HepG2 (cell line): Measurements from ENCODE around the gene RPS6KB1. TPM values are rescaled to one million over a fixed set of nuclear protein-coding genes. Genes with fewer than 3 reads are reported as not detected.
A peak's percentile ranks its signal among the peaks of the same experiment; 100 is the strongest.

Experiments
- BCL6 ChIP-seq: IDR thresholded peaks from 2 replicates; pipeline ENCODE4 v1.6.1; 2016; ENCODE audit warnings: missing genetic modification reagents, missing compliant biosample characterization
- ELF1 ChIP-seq: sonication (generic); formaldehyde crosslinking; IDR thresholded peaks from 2 replicates; pipeline ENCODE4 v1.4.0; 2020; ENCODE audit warnings: missing genetic modification reagents
- ELF3 ChIP-seq: IDR thresholded peaks from 2 replicates; pipeline ENCODE4 v1.6.1; 2016; ENCODE audit warnings: missing genetic modification reagents, missing compliant biosample characterization
- FOXK1 ChIP-seq: sonication (generic); formaldehyde crosslinking; IDR thresholded peaks from 2 replicates; pipeline ENCODE4 v1.4.0; 2020; ENCODE audit warnings: low read depth, missing genetic modification reagents, borderline replicate concordance
- FOXO1 ChIP-seq: sonication (generic); formaldehyde crosslinking; IDR thresholded peaks from 2 replicates; pipeline ENCODE4 v1.4.0; 2020; ENCODE audit warnings: missing genetic modification reagents
- GATAD1 ChIP-seq: IDR thresholded peaks from 2 replicates; pipeline ENCODE4 v1.6.1; 2016; ENCODE audit warnings: missing genetic modification reagents, missing compliant biosample characterization
- KLF6 ChIP-seq: IDR thresholded peaks from 2 replicates; pipeline ENCODE4 v1.8.0; 2016; ENCODE audit warnings: missing biosample characterization, missing genetic modification reagents
- MIER3 ChIP-seq: IDR thresholded peaks from 2 replicates; pipeline ENCODE4 v1.6.1; 2016; ENCODE audit warnings: missing compliant biosample characterization, borderline replicate concordance
- NR2F6 ChIP-seq, 2 experiments: IDR thresholded peaks; 2 replicates each; pipeline ENCODE4 v1.6.1; 2016; ENCODE audit warnings: antibody characterized with exemption in 1 of 2, mild to moderate bottlenecking in 1 of 2
- PPARG ChIP-seq: conservative IDR thresholded peaks from 2 replicates; pipeline ENCODE4 v1.6.1; 2016; ENCODE audit warnings: missing biosample characterization, missing genetic modification reagents
- SPEN ChIP-seq: sonication (generic); formaldehyde crosslinking; IDR thresholded peaks from 2 replicates; pipeline ENCODE4 v1.5.1; 2020; ENCODE audit warnings: low read depth, mild to moderate bottlenecking, missing genetic modification reagents
- ZNF121 ChIP-seq: sonication (generic); formaldehyde crosslinking; IDR thresholded peaks from 2 replicates; pipeline ENCODE4 v1.5.0; 2020; ENCODE audit warnings: mild to moderate bottlenecking, missing genetic modification reagents
- ZNF460 ChIP-seq: sonication (generic); formaldehyde crosslinking; IDR thresholded peaks from 2 replicates; pipeline ENCODE4 v1.5.1; 2020; ENCODE audit warnings: missing genetic modification reagents, mild to moderate bottlenecking, borderline replicate concordance
- ZNF768 ChIP-seq: sonication (generic); formaldehyde crosslinking; IDR thresholded peaks from 2 replicates; pipeline ENCODE4 v1.4.0; 2020; ENCODE audit warnings: missing genetic modification reagents
- ZNF788 ChIP-seq: sonication (generic); formaldehyde crosslinking; IDR thresholded peaks from 2 replicates; pipeline ENCODE4 v1.5.0; 2020; ENCODE audit warnings: mild to moderate bottlenecking, missing genetic modification reagents, borderline replicate concordance
- ZNF792 ChIP-seq: IDR thresholded peaks from 2 replicates; pipeline ENCODE4 v1.6.1; 2016
- polyA plus RNA-seq, 8 experiments: library from polyadenylated mRNA; depleted of rRNA in 3 of 8; stranded (reverse) in 7 of 8; unstranded in 1 of 8; fragments of >200 nt; fragmentation: Illumina TruSeq in 4 of 8; extraction: Trizol in 4 of 8; gene quantifications; 2 replicates each; pipeline versions ENCODE4 v1.2.1 to v1.2.3, GENCODE V29; 2011 to 2016; ENCODE audit warnings: low read depth in 4 of 8, missing spikeins in 1 of 8, mixed read lengths in 1 of 8; ENCODE audit not compliant: insufficient read depth in 1 of 8
- total RNA-seq, 5 experiments: library from RNA; depleted of rRNA; stranded (reverse); fragments of >200 nt; fragmentation: Illumina TruSeq; extraction: Trizol; gene quantifications; 2 replicates each; pipeline ENCODE4 v1.2.3, GENCODE V29; 2016; ENCODE audit warnings: low read depth in 1 of 5
- TF ChIP-seq, protein P1 (sequence below): sonication (generic); formaldehyde crosslinking; IDR thresholded peaks from 2 replicates; pipeline ENCODE4 v1.4.0; 2020; ENCODE audit warnings: missing genetic modification reagents
- TF ChIP-seq, protein P2 (sequence below): sonication (generic); formaldehyde crosslinking; IDR thresholded peaks from 2 replicates; pipeline ENCODE4 v1.5.1; 2020; ENCODE audit warnings: mild to moderate bottlenecking, missing genetic modification reagents, moderate library complexity
- TF ChIP-seq, protein P3 (sequence below): sonication (generic); formaldehyde crosslinking; conservative IDR thresholded peaks from 2 replicates; pipeline ENCODE4 v1.4.0; 2020; ENCODE audit warnings: mild to moderate bottlenecking, missing genetic modification reagents, moderate library complexity

The RPS6KB1 gene
- total and polyA plus RNA-seq, 2 of the 13 experiments (the other 11 are each of a cell fraction or from before 2014, with no cell fraction given), result 16.5 to 42.2 TPM

DNA sequence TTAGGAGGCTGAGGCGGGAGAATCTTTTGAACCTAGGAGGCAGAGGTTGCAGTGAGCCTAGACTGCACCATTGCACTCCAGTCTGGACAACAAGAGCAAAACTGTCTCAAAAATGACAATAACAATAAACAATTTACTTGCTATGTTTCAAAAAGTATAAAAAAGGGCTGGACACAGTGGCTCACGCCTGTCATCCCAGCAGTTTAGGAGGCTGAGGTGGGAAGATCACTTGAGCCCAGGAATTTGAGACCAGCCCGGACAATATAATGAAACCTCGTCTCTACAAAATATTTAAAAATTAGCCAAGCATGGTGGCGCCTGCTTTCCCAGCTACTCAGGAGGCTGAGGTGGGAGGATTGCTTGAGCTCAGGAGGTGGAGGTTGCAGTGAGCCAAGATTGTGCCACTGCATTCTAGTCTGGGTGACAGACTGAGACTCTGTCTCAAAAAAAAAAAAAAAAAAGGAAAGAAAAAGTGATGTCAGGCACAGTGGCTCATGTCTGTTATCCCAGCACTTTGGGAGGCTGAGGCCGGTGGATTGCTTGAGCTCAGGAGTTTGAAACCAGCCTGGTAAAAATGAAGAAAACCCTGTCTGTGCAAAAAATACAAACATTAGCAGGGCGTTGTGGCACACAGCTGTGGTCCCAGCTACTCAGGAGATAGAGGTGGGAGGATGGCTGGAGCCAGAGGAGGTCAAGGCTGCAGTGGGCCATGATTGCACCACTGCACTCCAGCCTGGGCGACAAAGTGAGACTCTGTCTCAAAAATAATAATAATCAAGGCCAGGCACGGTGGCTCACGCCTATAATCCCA, 38.8 kb upstream of the RPS6KB1 start (continued):
- TF ChIP-seq, protein P1, sequence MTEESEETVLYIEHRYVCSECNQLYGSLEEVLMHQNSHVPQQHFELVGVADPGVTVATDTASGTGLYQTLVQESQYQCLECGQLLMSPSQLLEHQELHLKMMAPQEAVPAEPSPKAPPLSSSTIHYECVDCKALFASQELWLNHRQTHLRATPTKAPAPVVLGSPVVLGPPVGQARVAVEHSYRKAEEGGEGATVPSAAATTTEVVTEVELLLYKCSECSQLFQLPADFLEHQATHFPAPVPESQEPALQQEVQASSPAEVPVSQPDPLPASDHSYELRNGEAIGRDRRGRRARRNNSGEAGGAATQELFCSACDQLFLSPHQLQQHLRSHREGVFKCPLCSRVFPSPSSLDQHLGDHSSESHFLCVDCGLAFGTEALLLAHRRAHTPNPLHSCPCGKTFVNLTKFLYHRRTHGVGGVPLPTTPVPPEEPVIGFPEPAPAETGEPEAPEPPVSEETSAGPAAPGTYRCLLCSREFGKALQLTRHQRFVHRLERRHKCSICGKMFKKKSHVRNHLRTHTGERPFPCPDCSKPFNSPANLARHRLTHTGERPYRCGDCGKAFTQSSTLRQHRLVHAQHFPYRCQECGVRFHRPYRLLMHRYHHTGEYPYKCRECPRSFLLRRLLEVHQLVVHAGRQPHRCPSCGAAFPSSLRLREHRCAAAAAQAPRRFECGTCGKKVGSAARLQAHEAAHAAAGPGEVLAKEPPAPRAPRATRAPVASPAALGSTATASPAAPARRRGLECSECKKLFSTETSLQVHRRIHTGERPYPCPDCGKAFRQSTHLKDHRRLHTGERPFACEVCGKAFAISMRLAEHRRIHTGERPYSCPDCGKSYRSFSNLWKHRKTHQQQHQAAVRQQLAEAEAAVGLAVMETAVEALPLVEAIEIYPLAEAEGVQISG (CRISPR knock-in tag), result peak; percentile 76; the same call in 1 of the 2 replicates
- TF ChIP-seq ZNF121 (CRISPR knock-in tag), result peak; percentile 77; the same call in 1 of the 2 replicates
- peak; percentile 40; the same call in 1 of the 2 replicates for TF ChIP-seq ZNF792 (CRISPR knock-in tag)
- TF ChIP-seq ZNF768 (CRISPR knock-in tag), result 0 out of 2 replicates have a peak, but pooled peaks have one; percentile 24
- peak; percentile 49; the same call in 1 of the 2 replicates for TF ChIP-seq ZNF788 (CRISPR knock-in tag)
- TF ChIP-seq ZNF460 (CRISPR knock-in tag), result peak; percentile 69; the same call in 1 of the 2 replicates
- peak; percentile 38; the same call in 1 of the 2 replicates for TF ChIP-seq SPEN (CRISPR knock-in tag)
- TF ChIP-seq MIER3 (CRISPR knock-in tag), result peak; percentile 59; the same call in 1 of the 2 replicates
- 0 out of 2 replicates have a peak, but pooled peaks have one; percentile 28 for TF ChIP-seq ELF1
- TF ChIP-seq FOXK1 (CRISPR knock-in tag), result peak; percentile 87
- TF ChIP-seq, protein P2, sequence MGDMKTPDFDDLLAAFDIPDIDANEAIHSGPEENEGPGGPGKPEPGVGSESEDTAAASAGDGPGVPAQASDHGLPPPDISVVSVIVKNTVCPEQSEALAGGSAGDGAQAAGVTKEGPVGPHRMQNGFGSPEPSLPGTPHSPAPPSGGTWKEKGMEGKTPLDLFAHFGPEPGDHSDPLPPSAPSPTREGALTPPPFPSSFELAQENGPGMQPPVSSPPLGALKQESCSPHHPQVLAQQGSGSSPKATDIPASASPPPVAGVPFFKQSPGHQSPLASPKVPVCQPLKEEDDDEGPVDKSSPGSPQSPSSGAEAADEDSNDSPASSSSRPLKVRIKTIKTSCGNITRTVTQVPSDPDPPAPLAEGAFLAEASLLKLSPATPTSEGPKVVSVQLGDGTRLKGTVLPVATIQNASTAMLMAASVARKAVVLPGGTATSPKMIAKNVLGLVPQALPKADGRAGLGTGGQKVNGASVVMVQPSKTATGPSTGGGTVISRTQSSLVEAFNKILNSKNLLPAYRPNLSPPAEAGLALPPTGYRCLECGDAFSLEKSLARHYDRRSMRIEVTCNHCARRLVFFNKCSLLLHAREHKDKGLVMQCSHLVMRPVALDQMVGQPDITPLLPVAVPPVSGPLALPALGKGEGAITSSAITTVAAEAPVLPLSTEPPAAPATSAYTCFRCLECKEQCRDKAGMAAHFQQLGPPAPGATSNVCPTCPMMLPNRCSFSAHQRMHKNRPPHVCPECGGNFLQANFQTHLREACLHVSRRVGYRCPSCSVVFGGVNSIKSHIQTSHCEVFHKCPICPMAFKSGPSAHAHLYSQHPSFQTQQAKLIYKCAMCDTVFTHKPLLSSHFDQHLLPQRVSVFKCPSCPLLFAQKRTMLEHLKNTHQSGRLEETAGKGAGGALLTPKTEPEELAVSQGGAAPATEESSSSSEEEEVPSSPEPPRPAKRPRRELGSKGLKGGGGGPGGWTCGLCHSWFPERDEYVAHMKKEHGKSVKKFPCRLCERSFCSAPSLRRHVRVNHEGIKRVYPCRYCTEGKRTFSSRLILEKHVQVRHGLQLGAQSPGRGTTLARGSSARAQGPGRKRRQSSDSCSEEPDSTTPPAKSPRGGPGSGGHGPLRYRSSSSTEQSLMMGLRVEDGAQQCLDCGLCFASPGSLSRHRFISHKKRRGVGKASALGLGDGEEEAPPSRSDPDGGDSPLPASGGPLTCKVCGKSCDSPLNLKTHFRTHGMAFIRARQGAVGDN (CRISPR knock-in tag), result peak; percentile 42; the same call in 1 of the 2 replicates
- TF ChIP-seq NR2F6 (IDR thresholded peaks at IDR 0.05), result peak; percentile 92
- TF ChIP-seq NR2F6 (CRISPR knock-in tag; IDR thresholded peaks at IDR 0.05), result peak; percentile 98
- peak; percentile 53 for TF ChIP-seq ELF3
- TF ChIP-seq, protein P3, sequence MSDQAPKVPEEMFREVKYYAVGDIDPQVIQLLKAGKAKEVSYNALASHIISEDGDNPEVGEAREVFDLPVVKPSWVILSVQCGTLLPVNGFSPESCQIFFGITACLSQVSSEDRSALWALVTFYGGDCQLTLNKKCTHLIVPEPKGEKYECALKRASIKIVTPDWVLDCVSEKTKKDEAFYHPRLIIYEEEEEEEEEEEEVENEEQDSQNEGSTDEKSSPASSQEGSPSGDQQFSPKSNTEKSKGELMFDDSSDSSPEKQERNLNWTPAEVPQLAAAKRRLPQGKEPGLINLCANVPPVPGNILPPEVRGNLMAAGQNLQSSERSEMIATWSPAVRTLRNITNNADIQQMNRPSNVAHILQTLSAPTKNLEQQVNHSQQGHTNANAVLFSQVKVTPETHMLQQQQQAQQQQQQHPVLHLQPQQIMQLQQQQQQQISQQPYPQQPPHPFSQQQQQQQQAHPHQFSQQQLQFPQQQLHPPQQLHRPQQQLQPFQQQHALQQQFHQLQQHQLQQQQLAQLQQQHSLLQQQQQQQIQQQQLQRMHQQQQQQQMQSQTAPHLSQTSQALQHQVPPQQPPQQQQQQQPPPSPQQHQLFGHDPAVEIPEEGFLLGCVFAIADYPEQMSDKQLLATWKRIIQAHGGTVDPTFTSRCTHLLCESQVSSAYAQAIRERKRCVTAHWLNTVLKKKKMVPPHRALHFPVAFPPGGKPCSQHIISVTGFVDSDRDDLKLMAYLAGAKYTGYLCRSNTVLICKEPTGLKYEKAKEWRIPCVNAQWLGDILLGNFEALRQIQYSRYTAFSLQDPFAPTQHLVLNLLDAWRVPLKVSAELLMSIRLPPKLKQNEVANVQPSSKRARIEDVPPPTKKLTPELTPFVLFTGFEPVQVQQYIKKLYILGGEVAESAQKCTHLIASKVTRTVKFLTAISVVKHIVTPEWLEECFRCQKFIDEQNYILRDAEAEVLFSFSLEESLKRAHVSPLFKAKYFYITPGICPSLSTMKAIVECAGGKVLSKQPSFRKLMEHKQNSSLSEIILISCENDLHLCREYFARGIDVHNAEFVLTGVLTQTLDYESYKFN (CRISPR knock-in tag), result peak; percentile 77
- peak; percentile 80 for TF ChIP-seq PPARG (CRISPR knock-in tag)
- peak; percentile 82 for TF ChIP-seq BCL6 (CRISPR knock-in tag)
- TF ChIP-seq KLF6 (CRISPR knock-in tag), result 0 out of 2 replicates have a peak, but pooled peaks have one; percentile 55
- TF ChIP-seq GATAD1, result peak; percentile 50
- TF ChIP-seq FOXO1, result peak; percentile 90
